Omental fat pad (tissue), 4 donors: ENCODE measurements around the gene GLIPR1. TPM values are rescaled to one million over a fixed set of nuclear protein-coding genes. Genes with fewer than 3 reads are reported as not detected.

Experiments used
- ATAC-seq: fragments of 150-250 bp; one replicate; pipeline ENCODE4 v1.9.1; 2016; ENCODE audit warnings: mild to moderate bottlenecking, moderate library complexity; ENCODE audit not compliant: low FRiP score
- DNase-seq: peaks from one replicate; pipeline ENCODE4 v3.0.0-alpha.2; 2019; ENCODE audit warnings: low spot score
- CTCF ChIP-seq, 3 donors: fragments of 450-650 bp; IDR thresholded peaks; one replicate each; pipeline ENCODE4 v1.5.1; 2016 to 2017; ENCODE audit warnings: antibody characterized with exemption in 3 of 3, mild to moderate bottlenecking in 3 of 3, moderate library complexity in 2 of 3
- total RNA-seq, 4 donors: library from RNA; depleted of rRNA; stranded (reverse); fragments of >200 nt; gene quantifications; one replicate each; pipeline ENCODE4 v1.1.0, GENCODE V29; 2016

Gene GLIPR1
- total RNA-seq, 4 donors from 2014 or later: 25.0 to 39.3 (median 32.8) TPM

DNA sequence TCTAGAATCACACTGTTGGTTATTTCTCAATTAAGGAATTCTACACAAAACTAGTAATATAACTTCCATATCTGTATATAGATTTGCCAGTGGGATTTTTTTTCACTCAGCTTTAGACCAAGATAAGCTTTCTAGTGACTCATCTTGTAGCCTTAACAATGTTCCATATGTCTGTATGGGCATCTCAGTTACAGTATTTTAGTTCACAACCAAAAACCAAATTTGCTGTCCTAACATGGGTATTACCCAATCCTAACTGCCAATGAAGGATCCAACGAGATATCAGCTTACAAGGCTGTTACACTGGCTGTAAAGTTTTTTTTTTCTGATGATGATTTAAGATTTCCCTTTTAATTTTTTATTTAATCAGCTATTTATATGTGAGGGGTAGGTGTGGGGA is 62.4 kb downstream of the GLIPR1 start:
- no peak for TF ChIP-seq CTCF (IDR thresholded peaks at IDR 0.05)
- DNase-seq: no peak
- ATAC-seq: no peak

GRCh38 chr12:75543529-75543928 is 63.0 kb downstream of the GLIPR1 start:
- DNase-seq: no peak
- no peak for TF ChIP-seq CTCF (IDR thresholded peaks at IDR 0.05)
- ATAC-seq: no peak

DNA sequence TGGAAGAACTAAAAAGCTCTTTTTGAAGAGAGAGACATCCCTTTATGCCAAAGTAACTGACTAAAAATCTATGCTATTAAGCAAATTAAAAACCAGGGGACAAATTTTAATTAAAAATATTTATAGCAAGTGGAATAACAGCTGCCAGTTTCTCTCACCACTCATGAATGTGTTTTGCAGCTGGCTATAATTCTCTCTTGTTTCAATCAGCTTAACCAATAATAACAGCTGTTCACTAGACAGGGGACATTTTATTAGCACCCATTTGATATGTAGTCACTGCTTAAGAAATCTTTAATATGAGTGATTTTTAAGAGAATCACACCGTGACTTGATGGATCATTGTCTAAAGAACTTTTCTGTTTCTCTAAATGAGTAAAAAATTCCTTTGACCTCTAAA is 65.1 kb downstream of the GLIPR1 start:
- DNase-seq (no peak), ATAC-seq (no peak)
- no peak for TF ChIP-seq CTCF (IDR thresholded peaks at IDR 0.05)

DNA sequence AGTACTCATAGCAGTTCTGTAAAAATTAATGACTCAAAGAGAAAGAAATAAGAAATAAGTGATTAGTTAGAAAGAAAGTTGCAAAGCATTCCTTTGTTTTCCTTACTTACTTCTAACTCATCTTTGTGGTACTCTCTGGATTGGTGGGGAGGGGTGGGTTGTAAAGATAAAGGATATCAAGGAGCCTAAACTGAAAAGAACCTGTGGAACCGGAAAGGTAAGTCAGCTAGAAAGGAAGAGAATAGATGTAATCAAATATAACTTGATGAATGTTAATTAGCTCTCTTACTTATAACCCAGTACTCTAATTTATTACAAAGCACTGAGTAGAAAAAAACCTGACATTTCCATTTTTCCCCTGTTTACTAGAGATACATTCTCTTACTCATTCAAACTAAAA is 68.3 kb downstream of the GLIPR1 start:
- DNase-seq (no peak), ATAC-seq (no peak)
- no peak for TF ChIP-seq CTCF (IDR thresholded peaks at IDR 0.05)

GRCh38 chr12:75549989-75550388 is 69.4 kb downstream of the GLIPR1 start:
- TF ChIP-seq CTCF (IDR thresholded peaks at IDR 0.05): no peak
- no peak for DNase-seq
- no peak for ATAC-seq

GRCh38 chr12:75550401-75551240 is 70.1 kb downstream of the GLIPR1 start:
- no peak for TF ChIP-seq CTCF (IDR thresholded peaks at IDR 0.05)
- no peak for ATAC-seq
- no peak for DNase-seq

GRCh38 chr12:75551477-75551876 is 70.9 kb downstream of the GLIPR1 start:
- no peak for TF ChIP-seq CTCF (IDR thresholded peaks at IDR 0.05)
- no peak for ATAC-seq

More at GRCh38 chr12:75551477-75551876, 70.9 kb downstream of the GLIPR1 start:
- DNase-seq: no peak
